Measurements from ENCODE around the gene RSPO4. TPM values are rescaled to one million over a fixed set of nuclear protein-coding genes. Genes with fewer than 3 reads are reported as not detected.

Gene RSPO4
- total RNA-seq, 4 donors from 2014 or later = 0.27 to 0.47 (median 0.27) TPM; not detected in 1

- Histone ChIP-seq H3K9me3 (peaks cover 0 to 8% (median 0%) of the 10 kb centered on the region in 3 donors), H3K4me1 (no peaks in the 10 kb centered on the region), H3K36me3 (no peaks in the 10 kb centered on the region), H3K27ac (no peak overlapping the region), H3K4me3 (no peak overlapping the region), H3K27me3 (peaks cover 55% of the 10 kb centered on the region)
- ATAC-seq = no peak
- TF ChIP-seq, protein P1, sequence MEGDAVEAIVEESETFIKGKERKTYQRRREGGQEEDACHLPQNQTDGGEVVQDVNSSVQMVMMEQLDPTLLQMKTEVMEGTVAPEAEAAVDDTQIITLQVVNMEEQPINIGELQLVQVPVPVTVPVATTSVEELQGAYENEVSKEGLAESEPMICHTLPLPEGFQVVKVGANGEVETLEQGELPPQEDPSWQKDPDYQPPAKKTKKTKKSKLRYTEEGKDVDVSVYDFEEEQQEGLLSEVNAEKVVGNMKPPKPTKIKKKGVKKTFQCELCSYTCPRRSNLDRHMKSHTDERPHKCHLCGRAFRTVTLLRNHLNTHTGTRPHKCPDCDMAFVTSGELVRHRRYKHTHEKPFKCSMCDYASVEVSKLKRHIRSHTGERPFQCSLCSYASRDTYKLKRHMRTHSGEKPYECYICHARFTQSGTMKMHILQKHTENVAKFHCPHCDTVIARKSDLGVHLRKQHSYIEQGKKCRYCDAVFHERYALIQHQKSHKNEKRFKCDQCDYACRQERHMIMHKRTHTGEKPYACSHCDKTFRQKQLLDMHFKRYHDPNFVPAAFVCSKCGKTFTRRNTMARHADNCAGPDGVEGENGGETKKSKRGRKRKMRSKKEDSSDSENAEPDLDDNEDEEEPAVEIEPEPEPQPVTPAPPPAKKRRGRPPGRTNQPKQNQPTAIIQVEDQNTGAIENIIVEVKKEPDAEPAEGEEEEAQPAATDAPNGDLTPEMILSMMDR (IDR thresholded peaks at IDR 0.05) = no peak
- TF ChIP-seq POLR2AphosphoS5 (IDR thresholded peaks at IDR 0.05) (no peak), POLR2A (IDR thresholded peaks at IDR 0.05) (no peak), EP300 (IDR thresholded peaks at IDR 0.05) (no peak)
- 67 to 81% methylated on average over 2 to 6 of the region's 16 CpGs for WGBS, 2 donors (ENCODE audit: low coverage in 1 of 2)
Observed at GRCh38 chr20:967796-968742, 34.0 kb downstream of the RSPO4 start.

DNA sequence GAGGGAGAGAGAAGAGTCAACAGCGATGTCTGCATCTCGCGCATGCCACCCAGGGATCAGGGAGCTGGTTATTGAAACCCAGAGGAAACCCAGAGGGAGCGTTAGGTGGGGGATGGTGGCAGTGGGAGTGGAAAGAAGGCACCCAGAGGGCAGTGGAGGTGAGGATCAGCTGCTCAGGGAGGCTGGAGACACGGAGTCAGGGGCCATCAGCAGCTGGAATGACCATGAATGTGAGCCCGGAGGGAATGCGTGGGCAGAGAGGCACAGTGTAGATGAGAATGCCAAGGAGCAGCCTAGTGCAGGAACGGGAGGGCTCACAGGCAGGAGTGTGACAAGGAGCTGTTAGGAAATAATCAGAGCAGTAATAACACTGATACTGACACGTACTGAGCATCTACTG is 36.2 kb downstream of the RSPO4 start:
- no peaks in the 10 kb centered on the region for H3K4me1 ChIP-seq
- no peak overlapping the region for H3K27ac ChIP-seq
- no peak overlapping the region for H3K4me3 ChIP-seq
- H3K36me3 ChIP-seq = no peaks in the 10 kb centered on the region
- TF ChIP-seq POLR2AphosphoS5 (IDR thresholded peaks at IDR 0.05) (no peak), EP300 (IDR thresholded peaks at IDR 0.05) (no peak), POLR2A (IDR thresholded peaks at IDR 0.05) (no peak)
- TF ChIP-seq, protein P1 (IDR thresholded peaks at IDR 0.05) = no peak
- WGBS, 2 donors (ENCODE audit: low coverage in 1 of 2) = 49 to 63% methylated on average over 9 of the region's 9 CpGs
- peaks cover 0 to 8% (median 0%) of the 10 kb centered on the region in 3 donors for H3K9me3 ChIP-seq
- ATAC-seq = no peak
- peaks cover 56% of the 10 kb centered on the region for H3K27me3 ChIP-seq

GRCh38 chr20:963795-964194 is 38.3 kb downstream of the RSPO4 start:
- no peak for ATAC-seq
- Histone ChIP-seq H3K27ac (no peak overlapping the region), H3K36me3 (no peaks in the 10 kb centered on the region), H3K4me1 (no peaks in the 10 kb centered on the region), H3K4me3 (no peak overlapping the region), H3K9me3 (peaks cover 0 to 8% (median 0%) of the 10 kb centered on the region in 3 donors), H3K27me3 (peaks cover 73% of the 10 kb centered on the region)
- no peak for TF ChIP-seq EP300 (IDR thresholded peaks at IDR 0.05)
- WGBS, 2 donors (ENCODE audit: low coverage in 1 of 2) = 60% methylated on average over 1 of the region's 10 CpGs; no CpG with 5 or more reads in 1 of the 2 donors

GRCh38 chr20:962683-963082 is 39.4 kb downstream of the RSPO4 start:
- Histone ChIP-seq H3K27ac (no peak overlapping the region), H3K9me3 (peaks cover 0 to under 1% (median 0%) of the 10 kb centered on the region in 3 donors), H3K36me3 (no peaks in the 10 kb centered on the region), H3K4me3 (no peak overlapping the region), H3K27me3 (peaks cover 73% of the 10 kb centered on the region), H3K4me1 (no peaks in the 10 kb centered on the region)
- TF ChIP-seq EP300 (IDR thresholded peaks at IDR 0.05) (no peak), POLR2AphosphoS5 (IDR thresholded peaks at IDR 0.05) (no peak), POLR2A (IDR thresholded peaks at IDR 0.05) (no peak)
- TF ChIP-seq, protein P1 (IDR thresholded peaks at IDR 0.05) = no peak
- 84 to 93% methylated on average over 5 to 7 of the region's 8 CpGs for WGBS, 2 donors (ENCODE audit: low coverage in 1 of 2)
- no peak for ATAC-seq

DNA sequence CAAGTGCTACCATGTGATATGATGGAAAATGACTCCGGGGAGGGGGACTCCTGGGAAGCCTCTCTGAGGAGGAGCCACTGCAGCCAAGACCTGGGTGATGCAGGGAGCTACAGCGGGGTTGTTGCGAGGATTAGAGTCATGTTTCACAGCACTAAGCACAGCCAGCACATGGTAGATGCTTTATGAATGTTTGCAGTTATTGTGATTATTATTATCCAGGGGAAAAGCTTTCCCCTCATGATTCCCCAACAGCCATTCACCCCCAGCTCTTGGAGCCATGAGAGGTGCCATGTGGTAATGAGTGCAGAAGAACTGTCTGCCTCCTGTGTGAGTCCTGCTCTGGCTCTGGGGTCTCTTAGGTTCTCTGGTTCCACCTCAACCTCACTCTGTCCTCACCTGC is 39.9 kb downstream of the RSPO4 start:
- Histone ChIP-seq H3K4me1 (no peaks in the 10 kb centered on the region), H3K27ac (no peak overlapping the region), H3K9me3 (no peaks in the 10 kb centered on the region), H3K36me3 (no peaks in the 10 kb centered on the region), H3K27me3 (peaks cover 74% of the 10 kb centered on the region), H3K4me3 (no peak overlapping the region)
- no peak for TF ChIP-seq POLR2A (IDR thresholded peaks at IDR 0.05)
- TF ChIP-seq, protein P1 (IDR thresholded peaks at IDR 0.05) = no peak
- TF ChIP-seq POLR2AphosphoS5 (IDR thresholded peaks at IDR 0.05) = no peak
- TF ChIP-seq EP300 (IDR thresholded peaks at IDR 0.05) = no peak
- 67 to 80% methylated on average over 1 to 3 of the region's 3 CpGs for WGBS, 2 donors (ENCODE audit: low coverage in 1 of 2)
- ATAC-seq = no peak

Data from gastroesophageal sphincter (tissue), 4 donors.